HG03439 (cell line): ENCODE measurements around the gene APOA1.

Source experiments
- ATAC-seq: cut with Tn5 transposase; IDR thresholded peaks from one replicate; pipeline ENCODE4 v1.9.1; 2021; ENCODE audit warnings: mild to moderate bottlenecking, moderate library complexity; ENCODE audit not compliant: unreplicated experiment

Gene APOA1

GRCh38 chr11:116791813-116792143 lies 45.6 kb downstream of the APOA1 start, which contains the start of gene APOA5:
APOA5 (minus strand) TSS chr11:116791879; CDS start chr11:116791860, 19 bp downstream.
- ATAC-seq, result no peak

GRCh38 chr11:116791002-116791812 lies 46.2 kb downstream of the APOA1 start:
- no peak for ATAC-seq

- no peak for ATAC-seq
Observed at GRCh38 chr11:116790167-116791001, 47.0 kb downstream of the APOA1 start.

GRCh38 chr11:116788975-116789374 lies 48.4 kb downstream of the APOA1 start:
- no peak for ATAC-seq

GRCh38 chr11:116788534-116788933 lies 48.9 kb downstream of the APOA1 start:
- no peak for ATAC-seq

GRCh38 chr11:116787786-116788486 lies 49.5 kb downstream of the APOA1 start, which contains the start of gene ZPR1:
ZPR1 (minus strand) TSS chr11:116788023; CDS start chr11:116787990, 33 bp downstream.
- peak; percentile 82 for ATAC-seq

- ATAC-seq, result no peak
Observed at GRCh38 chr11:116787436-116787785, 50.0 kb downstream of the APOA1 start.

- ATAC-seq, result no peak
Observed at GRCh38 chr11:116786966-116787365, 50.5 kb downstream of the APOA1 start.

- no peak for ATAC-seq
Observed at GRCh38 chr11:116786326-116786725, 51.1 kb downstream of the APOA1 start.
